ENCODE data around the gene MRPL51.
"Not testable (repeated sequence)": the region's sequence is repeated elsewhere in the genome, so short reads cannot be mapped to it uniquely, and the experiment has no call there.

- TF ChIP-seq CTCF (IDR thresholded peaks at IDR 0.05; ENCODE audit: borderline replicate concordance, extremely low read depth, low read length, poor library complexity, severe bottlenecking); EZH2 (IDR thresholded peaks at IDR 0.05; ENCODE audit: borderline replicate concordance, low read depth, low read length, severe bottlenecking): not testable (repeated sequence)
Measured at GRCh38 chr12:6490673-6491072, 2.4 kb downstream of the MRPL51 start.

All from DND-41 (cell line).